ENCODE data around the gene SYNDIG1. TPM values are rescaled to one million over a fixed set of nuclear protein-coding genes. Genes with fewer than 3 reads are reported as not detected.

SYNDIG1 gene
- total RNA-seq, 2 experiments from 2014 or later: not detected

GRCh38 chr20:24700166-24700860, 230.9 kb downstream of the SYNDIG1 start:
- H3K9me3 Mint-ChIP-seq: no peaks in the 10 kb centered on the region
- no peak overlapping the region for H3K4me3 Mint-ChIP-seq
- DNase-seq: no peak
- no peaks in the 10 kb centered on the region for H3K27me3 Mint-ChIP-seq
- H3K4me1 Mint-ChIP-seq: no peaks in the 10 kb centered on the region
- no peaks in the 10 kb centered on the region for H3K36me3 Mint-ChIP-seq
- no peak overlapping the region for H3K27ac Mint-ChIP-seq

- no peak overlapping the region for H3K4me3 Mint-ChIP-seq
- no peaks in the 10 kb centered on the region for H3K4me1 Mint-ChIP-seq
- H3K27ac Mint-ChIP-seq: no peak overlapping the region
- no peaks in the 10 kb centered on the region for H3K9me3 Mint-ChIP-seq
- H3K36me3 Mint-ChIP-seq: no peaks in the 10 kb centered on the region
- H3K27me3 Mint-ChIP-seq: no peaks in the 10 kb centered on the region
- DNase-seq: no peak
Measured at GRCh38 chr20:24701027-24701426, 231.6 kb downstream of the SYNDIG1 start.

GRCh38 chr20:24701668-24702067, 232.2 kb downstream of the SYNDIG1 start:
- no peak for DNase-seq
- Mint-ChIP-seq H3K4me1 (no peaks in the 10 kb centered on the region), H3K27ac (no peak overlapping the region), H3K4me3 (no peak overlapping the region), H3K27me3 (no peaks in the 10 kb centered on the region), H3K9me3 (no peaks in the 10 kb centered on the region), H3K36me3 (no peaks in the 10 kb centered on the region)

- H3K4me3 Mint-ChIP-seq: no peak overlapping the region
- no peaks in the 10 kb centered on the region for H3K36me3 Mint-ChIP-seq
- no peaks in the 10 kb centered on the region for H3K4me1 Mint-ChIP-seq
- H3K27ac Mint-ChIP-seq: no peak overlapping the region
- no peak for DNase-seq
- H3K27me3 Mint-ChIP-seq: no peaks in the 10 kb centered on the region
- no peaks in the 10 kb centered on the region for H3K9me3 Mint-ChIP-seq
Measured at GRCh38 chr20:24702501-24703283, 233.3 kb downstream of the SYNDIG1 start.

GRCh38 chr20:24703284-24703610, 233.8 kb downstream of the SYNDIG1 start:
- no peaks in the 10 kb centered on the region for H3K27me3 Mint-ChIP-seq
- no peak overlapping the region for H3K4me3 Mint-ChIP-seq
- DNase-seq: no peak
- H3K9me3 Mint-ChIP-seq: no peaks in the 10 kb centered on the region
- H3K27ac Mint-ChIP-seq: no peak overlapping the region
- no peaks in the 10 kb centered on the region for H3K4me1 Mint-ChIP-seq
- no peaks in the 10 kb centered on the region for H3K36me3 Mint-ChIP-seq

GRCh38 chr20:24704899-24705298, 235.5 kb downstream of the SYNDIG1 start:
- H3K27ac Mint-ChIP-seq: no peak overlapping the region
- no peaks in the 10 kb centered on the region for H3K27me3 Mint-ChIP-seq
- H3K4me1 Mint-ChIP-seq: no peaks in the 10 kb centered on the region
- H3K4me3 Mint-ChIP-seq: no peak overlapping the region
- H3K9me3 Mint-ChIP-seq: no peaks in the 10 kb centered on the region
- H3K36me3 Mint-ChIP-seq: no peaks in the 10 kb centered on the region
- no peak for DNase-seq

- H3K4me1 Mint-ChIP-seq: no peaks in the 10 kb centered on the region
- no peaks in the 10 kb centered on the region for H3K27me3 Mint-ChIP-seq
- no peak overlapping the region for H3K4me3 Mint-ChIP-seq
- no peak overlapping the region for H3K27ac Mint-ChIP-seq
- no peaks in the 10 kb centered on the region for H3K36me3 Mint-ChIP-seq
- no peaks in the 10 kb centered on the region for H3K9me3 Mint-ChIP-seq
- DNase-seq: no peak
Measured at GRCh38 chr20:24705486-24705885, 236.1 kb downstream of the SYNDIG1 start.

GRCh38 chr20:24708411-24709295, 239.2 kb downstream of the SYNDIG1 start:
- no peak overlapping the region for H3K27ac Mint-ChIP-seq
- H3K4me1 Mint-ChIP-seq: no peaks in the 10 kb centered on the region
- DNase-seq: no peak
- H3K36me3 Mint-ChIP-seq: peaks cover 2% of the 10 kb centered on the region
- no peak overlapping the region for H3K4me3 Mint-ChIP-seq
- peaks cover 5% of the 10 kb centered on the region for H3K27me3 Mint-ChIP-seq
- peaks cover 7% of the 10 kb centered on the region for H3K9me3 Mint-ChIP-seq

Measured in activated naive CD8-positive, alpha-beta T cell treated with anti-CD3 and anti-CD28 coated beads for 36 hours (primary cell).